CD4-positive, CD25-positive, alpha-beta regulatory T cell (primary cell): ENCODE data around the gene RCN2. TPM values are rescaled to one million over a fixed set of nuclear protein-coding genes. Genes with fewer than 3 reads are reported as not detected.
A peak's percentile ranks its signal among the peaks of the same experiment; 100 is the strongest.

Experiments
- ATAC-seq, 2 donors: fragments of 150-1000 bp; cut with Tn5 transposase; one replicate each; pipeline ENCODE4 v1.10.0; 2021; ENCODE audit warnings: low read depth in 2 of 2, moderate number of reproducible peaks in 2 of 2, moderate library complexity in 1 of 2
- DNase-seq, 3 donors: peaks; one replicate each; pipeline versions ENCODE4 v3.0.0 to v3.0.0-alpha.2; 2012 to 2022; ENCODE audit warnings: mixed read lengths in 1 of 3
- H3K27ac ChIP-seq: one replicate; pipeline ENCODE4 v1.7.0; 2013; ENCODE audit warnings: mild to moderate bottlenecking, low read length; ENCODE audit not compliant: insufficient read depth, poor library complexity, severe bottlenecking
- H3K27me3 ChIP-seq: one replicate; pipeline ENCODE4 v1.7.0; 2013; ENCODE audit warnings: low read length; ENCODE audit not compliant: control insufficient read depth, insufficient read depth
- H3K36me3 ChIP-seq: one replicate; pipeline ENCODE4 v1.7.0; 2013; ENCODE audit warnings: mild to moderate bottlenecking, low read length, moderate library complexity; ENCODE audit not compliant: control insufficient read depth, insufficient read depth
- H3K4me1 ChIP-seq: 2 replicates; pipeline ENCODE4 v1.7.0; 2013; ENCODE audit warnings: mild to moderate bottlenecking, low read length; ENCODE audit not compliant: insufficient read depth, control insufficient read depth, poor library complexity, severe bottlenecking
- H3K4me3 ChIP-seq: one replicate; pipeline ENCODE4 v1.7.0; 2013; ENCODE audit warnings: low read depth, mild to moderate bottlenecking, low read length, moderate library complexity
- H3K9me3 ChIP-seq, 2 experiments: 1 replicate in 1 of 2; 2 replicates in 1 of 2; pipeline ENCODE4 v1.7.0; 2013; ENCODE audit warnings: low read length in 2 of 2, mild to moderate bottlenecking in 1 of 2, moderate library complexity in 1 of 2; ENCODE audit not compliant: control insufficient read depth in 2 of 2
- H3K27ac Mint-ChIP-seq, 3 donors: one replicate each; pipeline ENCODE4 v1.8.0; 2020 to 2022; ENCODE audit warnings: mild to moderate bottlenecking in 3 of 3, mixed read lengths in 3 of 3, moderate library complexity in 2 of 3
- H3K27me3 Mint-ChIP-seq: one replicate; pipeline ENCODE4 v1.8.0; 2022; ENCODE audit warnings: mild to moderate bottlenecking, mixed read lengths
- H3K36me3 Mint-ChIP-seq: one replicate; pipeline ENCODE4 v1.8.0; 2020; ENCODE audit warnings: mixed read lengths
- H3K4me1 Mint-ChIP-seq, 4 donors: one replicate each; pipeline ENCODE4 v1.8.0; 2020 to 2022; ENCODE audit warnings: mixed read lengths in 4 of 4, mild to moderate bottlenecking in 1 of 4
- H3K4me3 Mint-ChIP-seq, 4 donors: one replicate each; pipeline ENCODE4 v1.8.0; 2020 to 2022; ENCODE audit warnings: mild to moderate bottlenecking in 4 of 4, mixed read lengths in 4 of 4, moderate library complexity in 3 of 4
- H3K9me3 Mint-ChIP-seq, 7 donors: one replicate each; pipeline ENCODE4 v1.8.0; 2020 to 2022; ENCODE audit warnings: mixed read lengths in 7 of 7, mild to moderate bottlenecking in 3 of 7, moderate library complexity in 2 of 7
- polyA plus RNA-seq, 4 donors: library from polyadenylated mRNA; unstranded; fragments of 300-500 nt; fragmentation: Illumina TruSeq; gene quantifications; one replicate each; pipeline ENCODE4 v1.2.3, GENCODE V29; 2021
- total RNA-seq: library from RNA; stranded (reverse); gene quantifications from one replicate; pipeline ENCODE4 v1.2.3, GENCODE V29; 2022

Gene RCN2
- total and polyA plus RNA-seq, 5 donors from 2014 or later, result 17.3 to 47.3 (median 39.5) TPM

DNA sequence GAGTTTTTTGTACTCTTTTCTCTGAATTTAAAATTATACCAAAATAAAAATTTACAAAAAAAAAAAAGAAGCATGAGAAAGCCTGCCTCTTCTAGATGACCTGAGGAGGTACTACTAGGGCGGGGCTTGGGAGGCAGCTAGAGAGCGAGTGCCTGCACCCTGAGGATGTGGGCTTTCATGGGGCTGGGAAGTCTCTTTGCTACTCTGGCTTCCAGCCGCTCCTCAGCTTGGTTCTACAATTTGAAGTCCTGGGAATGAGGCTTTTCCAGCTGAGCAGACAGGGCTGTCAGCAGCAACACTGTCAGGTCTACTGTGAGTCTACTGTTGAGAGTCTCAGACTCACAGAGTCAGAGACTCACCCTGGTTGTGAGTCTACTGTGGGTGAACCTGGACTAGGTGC is 55.2 kb downstream of the RCN2 start:
- no peaks in the 10 kb centered on the region for H3K36me3 Mint-ChIP-seq
- H3K9me3 Mint-ChIP-seq, result peaks cover 0 to 2% (median 0%) of the 10 kb centered on the region in 7 donors
- ATAC-seq, result peak; percentile 43 to 57
- H3K4me3 Mint-ChIP-seq, result no peak overlapping the region
- H3K4me1 ChIP-seq, result peaks cover 26% of the 10 kb centered on the region
- DNase-seq, result no peak
- no peaks in the 10 kb centered on the region for H3K36me3 ChIP-seq
- H3K27me3 ChIP-seq, result no peaks in the 10 kb centered on the region
- H3K27ac ChIP-seq, result no peak overlapping the region
- H3K4me1 Mint-ChIP-seq, result peaks cover 9 to 28% (median 14%) of the 10 kb centered on the region in 4 donors
- H3K4me3 ChIP-seq, result no peak overlapping the region
- H3K27ac Mint-ChIP-seq, result peak overlapping the region; percentile 14 to 82 (median 58)
- no peaks in the 10 kb centered on the region for H3K27me3 Mint-ChIP-seq
- no peaks in the 10 kb centered on the region for H3K9me3 ChIP-seq

DNA sequence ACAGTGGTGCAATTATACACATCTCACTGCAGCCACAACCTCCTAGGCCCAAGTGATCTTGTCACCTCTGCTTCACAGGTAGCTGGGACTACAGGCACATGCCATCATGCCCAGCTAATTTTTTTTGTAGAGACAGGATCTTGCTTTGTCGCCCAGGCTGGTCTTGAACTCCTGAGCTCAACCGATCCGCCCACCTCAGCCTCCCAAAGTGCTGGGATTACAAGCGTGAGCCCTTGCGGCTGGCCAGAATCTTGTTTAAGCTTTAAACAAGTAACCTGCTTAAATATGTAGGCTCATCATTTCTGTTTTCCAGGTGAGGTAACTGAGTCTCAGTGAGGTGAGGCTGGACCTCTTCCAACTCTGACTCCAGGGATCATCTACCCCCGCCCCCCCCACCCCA is 55.7 kb downstream of the RCN2 start:
- Mint-ChIP-seq H3K27me3 (no peaks in the 10 kb centered on the region), H3K9me3 (no peaks in the 10 kb centered on the region), H3K27ac (peak overlapping the region in 2 of 3 donors; percentile 58 to 82), H3K36me3 (no peaks in the 10 kb centered on the region), H3K4me1 (peaks cover 9 to 32% (median 12%) of the 10 kb centered on the region in 4 donors), H3K4me3 (no peak overlapping the region)
- Histone ChIP-seq H3K4me3 (no peak overlapping the region), H3K27ac (no peak overlapping the region), H3K9me3 (no peaks in the 10 kb centered on the region), H3K36me3 (no peaks in the 10 kb centered on the region), H3K27me3 (no peaks in the 10 kb centered on the region), H3K4me1 (peaks cover 26% of the 10 kb centered on the region)
- ATAC-seq, result no peak
- no peak for DNase-seq

DNA sequence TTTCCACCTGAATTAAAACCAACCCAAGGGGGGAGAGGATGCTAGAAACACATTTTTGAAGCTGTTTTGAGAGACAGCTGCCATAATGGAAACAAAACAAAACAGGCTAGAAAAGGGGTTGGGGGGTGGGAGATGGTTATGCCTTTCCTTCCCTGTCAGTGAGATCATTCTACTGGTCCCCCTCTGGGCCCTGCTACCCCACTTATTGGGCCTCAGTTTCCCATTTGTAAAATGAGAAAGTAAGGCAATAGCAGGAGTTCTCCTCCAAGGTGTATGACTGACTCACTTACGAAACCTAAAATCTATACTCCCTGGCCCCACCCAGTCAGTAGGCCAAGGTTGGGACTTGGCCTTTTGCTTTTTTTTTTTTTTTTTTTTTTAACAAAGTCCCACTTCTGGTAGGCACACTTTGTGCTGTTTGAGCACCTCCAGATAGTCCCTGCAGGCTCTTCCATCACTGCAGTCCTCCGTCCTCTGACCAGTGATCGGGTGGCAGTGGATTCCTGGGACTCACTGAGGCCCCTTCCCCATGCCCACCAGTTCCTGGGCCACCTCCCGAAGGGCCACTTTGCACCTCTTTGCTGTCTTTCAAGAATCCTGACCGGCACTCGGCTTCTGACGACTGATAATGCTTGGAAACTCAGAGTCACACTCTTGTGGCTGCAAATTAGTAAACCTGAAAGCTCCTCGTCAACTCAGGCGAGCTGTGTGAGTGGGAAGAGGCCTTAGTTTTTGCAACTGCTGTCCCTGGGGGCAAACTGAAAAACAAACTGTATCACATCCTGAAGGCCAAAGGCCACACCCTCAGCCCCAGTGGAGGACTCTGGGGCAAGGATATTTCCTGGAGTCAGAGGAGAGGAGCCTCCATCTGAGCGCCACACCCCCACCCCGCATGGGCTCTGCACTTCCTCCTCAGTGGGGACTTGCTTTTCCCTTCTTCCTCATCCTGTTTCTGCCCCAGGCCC is 56.6 kb downstream of the RCN2 start:
- peak; percentile 32 to 36 for ATAC-seq
- Histone ChIP-seq H3K9me3 (no peaks in the 10 kb centered on the region), H3K4me3 (peak overlapping the region; percentile 32), H3K27me3 (no peaks in the 10 kb centered on the region), H3K27ac (no peak overlapping the region), H3K36me3 (no peaks in the 10 kb centered on the region), H3K4me1 (peaks cover 27% of the 10 kb centered on the region)
- Mint-ChIP-seq H3K27ac (peak overlapping the region; percentile 53 to 94 (median 87)), H3K27me3 (no peaks in the 10 kb centered on the region), H3K4me3 (peak overlapping the region in 3 of 4 donors; percentile 62 to 74 (median 70)), H3K9me3 (no peaks in the 10 kb centered on the region), H3K4me1 (peaks cover 9 to 38% (median 13%) of the 10 kb centered on the region in 4 donors), H3K36me3 (no peaks in the 10 kb centered on the region)
- peak in 1 of 3 donors; percentile 74 for DNase-seq

DNA sequence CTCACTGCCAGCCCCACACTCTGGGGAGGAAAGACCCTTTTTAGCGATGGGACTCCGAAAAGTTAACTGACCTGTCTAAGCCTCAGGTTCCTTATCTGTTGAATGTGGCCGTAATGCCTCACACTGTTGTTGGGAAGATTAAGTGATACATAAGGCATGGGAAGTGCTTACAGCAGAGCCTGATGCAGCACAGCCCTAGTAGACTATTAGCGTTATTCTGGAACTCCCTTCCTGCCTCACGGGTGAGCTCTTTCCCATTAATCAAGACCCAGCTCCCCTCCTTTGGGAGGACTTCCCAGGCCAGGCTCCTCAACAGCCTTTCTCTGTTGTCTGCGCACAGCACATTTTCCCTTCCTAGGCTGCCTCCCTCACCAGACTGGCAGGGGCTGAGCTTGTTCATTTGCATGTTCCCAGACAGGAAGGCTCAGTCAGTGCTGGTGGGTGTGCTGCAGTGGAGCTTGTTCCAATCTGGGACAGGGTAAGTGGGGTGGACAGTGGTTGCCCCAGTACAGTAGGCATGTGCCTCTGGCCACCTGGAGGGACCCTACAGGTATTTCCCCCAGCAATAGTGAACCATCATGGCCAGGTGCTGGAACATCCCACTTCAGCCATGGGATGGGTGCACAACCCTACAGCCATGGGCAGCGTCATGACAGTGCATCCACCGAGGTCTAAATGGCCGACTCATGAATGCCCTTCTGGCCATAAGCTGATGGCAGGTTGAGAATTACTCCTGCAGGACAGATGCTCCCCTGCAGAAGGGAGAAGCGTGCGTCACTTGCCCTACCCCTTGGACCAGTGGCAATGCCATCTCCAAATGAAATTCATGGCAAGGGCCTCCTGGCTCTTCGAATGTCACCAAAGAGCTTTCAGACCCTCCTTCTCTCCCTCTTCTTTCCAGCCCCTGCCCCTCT is 57.6 kb downstream of the RCN2 start:
- DNase-seq (no peak), ATAC-seq (no peak)
- peaks cover 9 to 48% (median 21%) of the 10 kb centered on the region in 4 donors for H3K4me1 Mint-ChIP-seq
- peak overlapping the region in 2 of 3 donors; percentile 53 to 87 for H3K27ac Mint-ChIP-seq
- Histone ChIP-seq H3K9me3 (no peaks in the 10 kb centered on the region), H3K4me3 (peak overlapping the region; percentile 32), H3K36me3 (no peaks in the 10 kb centered on the region), H3K27ac (no peak overlapping the region), H3K27me3 (no peaks in the 10 kb centered on the region), H3K4me1 (peaks cover 36% of the 10 kb centered on the region)
- no peaks in the 10 kb centered on the region for H3K36me3 Mint-ChIP-seq
- no peaks in the 10 kb centered on the region for H3K27me3 Mint-ChIP-seq
- no peaks in the 10 kb centered on the region for H3K9me3 Mint-ChIP-seq
- peak overlapping the region in 2 of 4 donors; percentile 62 to 70 for H3K4me3 Mint-ChIP-seq

DNA sequence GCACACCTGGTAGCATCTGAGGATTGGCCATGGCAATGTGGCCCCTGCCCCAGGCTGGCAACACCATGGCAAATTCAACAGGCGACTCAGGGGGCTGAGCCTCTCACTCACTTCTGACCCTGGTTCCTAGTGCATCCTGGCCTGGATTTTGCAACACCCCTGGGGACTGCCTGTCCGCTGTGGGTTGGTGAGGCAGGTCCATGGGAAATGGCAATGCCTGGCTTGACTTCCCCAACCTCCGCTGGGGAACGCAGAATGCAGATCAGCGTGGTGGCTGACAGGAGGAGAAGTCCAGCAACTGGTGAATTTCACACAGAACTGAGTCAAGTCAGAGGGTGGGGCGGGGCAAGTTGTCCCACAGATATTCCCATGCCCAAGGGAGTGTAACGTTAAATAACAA is 59.5 kb downstream of the RCN2 start:
- Mint-ChIP-seq H3K36me3 (no peaks in the 10 kb centered on the region), H3K4me3 (no peak overlapping the region), H3K4me1 (peaks cover 9 to 65% (median 21%) of the 10 kb centered on the region in 4 donors), H3K27ac (peak overlapping the region in 1 of 3 donors; percentile 85), H3K9me3 (no peaks in the 10 kb centered on the region), H3K27me3 (no peaks in the 10 kb centered on the region)
- Histone ChIP-seq H3K9me3 (no peaks in the 10 kb centered on the region), H3K4me1 (peaks cover 53% of the 10 kb centered on the region), H3K27ac (no peak overlapping the region), H3K36me3 (no peaks in the 10 kb centered on the region), H3K27me3 (no peaks in the 10 kb centered on the region), H3K4me3 (no peak overlapping the region)
- no peak for DNase-seq
- ATAC-seq, result no peak

DNA sequence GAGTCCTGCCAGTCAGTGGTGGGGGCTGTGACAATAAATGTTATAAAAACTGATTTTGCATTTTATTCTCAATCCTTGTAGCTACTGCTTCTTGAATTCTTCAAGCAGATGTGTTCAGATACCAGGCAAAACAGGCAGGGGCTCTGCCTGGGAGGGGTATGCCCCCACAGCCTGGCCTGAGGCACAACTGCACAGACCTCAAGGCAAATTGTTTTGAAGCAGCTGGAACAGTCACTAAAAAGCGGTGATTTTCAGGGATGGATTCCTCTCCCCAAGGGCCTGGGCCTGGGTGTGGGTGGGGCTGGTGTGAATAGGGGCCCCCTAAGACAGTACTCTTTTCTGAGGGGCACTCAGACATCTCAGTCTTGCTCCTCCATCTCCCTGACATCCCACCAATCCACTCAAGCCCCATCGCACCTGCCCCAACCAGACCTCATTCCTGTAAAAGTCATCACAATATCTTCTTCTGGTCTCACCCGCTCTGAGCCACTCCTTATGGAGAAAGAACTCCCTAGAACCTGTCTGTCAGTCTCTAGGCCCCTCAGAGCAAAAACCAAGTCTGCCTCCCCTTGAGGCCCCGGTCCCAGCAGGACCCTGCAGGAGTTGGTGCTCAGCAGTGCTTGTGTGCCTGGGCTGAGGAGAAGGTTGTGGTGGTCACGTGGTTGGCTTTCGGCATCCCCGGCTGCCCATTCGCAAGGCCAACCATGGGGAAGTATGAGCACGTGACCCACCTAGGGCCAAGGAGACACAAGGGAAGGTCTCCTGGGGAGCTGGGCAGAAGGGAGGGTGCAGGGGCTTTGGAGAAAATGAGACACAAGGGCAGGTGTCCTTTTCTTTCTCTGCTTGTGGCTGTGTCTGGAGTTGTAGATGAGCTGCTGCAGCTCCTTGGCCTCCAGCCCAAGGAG is 60.4 kb downstream of the RCN2 start:
- peak overlapping the region; percentile 31 to 92 (median 60) for H3K4me3 Mint-ChIP-seq
- no peaks in the 10 kb centered on the region for H3K27me3 ChIP-seq
- H3K4me3 ChIP-seq, result no peak overlapping the region
- DNase-seq (no peak), ATAC-seq (no peak)
- no peaks in the 10 kb centered on the region for H3K9me3 ChIP-seq
- H3K27ac ChIP-seq, result no peak overlapping the region
- no peaks in the 10 kb centered on the region for H3K27me3 Mint-ChIP-seq
- H3K4me1 Mint-ChIP-seq, result peaks cover 9 to 64% (median 22%) of the 10 kb centered on the region in 4 donors
- peak overlapping the region in 2 of 3 donors; percentile 92 to 96 for H3K27ac Mint-ChIP-seq
- H3K36me3 ChIP-seq, result no peaks in the 10 kb centered on the region
- no peaks in the 10 kb centered on the region for H3K36me3 Mint-ChIP-seq
- H3K9me3 Mint-ChIP-seq, result no peaks in the 10 kb centered on the region
- peaks cover 58% of the 10 kb centered on the region for H3K4me1 ChIP-seq
